ENCODE data around the gene JRKL. TPM values are rescaled to one million over a fixed set of nuclear protein-coding genes. Genes with fewer than 3 reads are reported as not detected.

JRKL gene
- total RNA-seq, 4 donors from 2014 or later = 6.0 to 13.0 (median 9.1) TPM

DNA sequence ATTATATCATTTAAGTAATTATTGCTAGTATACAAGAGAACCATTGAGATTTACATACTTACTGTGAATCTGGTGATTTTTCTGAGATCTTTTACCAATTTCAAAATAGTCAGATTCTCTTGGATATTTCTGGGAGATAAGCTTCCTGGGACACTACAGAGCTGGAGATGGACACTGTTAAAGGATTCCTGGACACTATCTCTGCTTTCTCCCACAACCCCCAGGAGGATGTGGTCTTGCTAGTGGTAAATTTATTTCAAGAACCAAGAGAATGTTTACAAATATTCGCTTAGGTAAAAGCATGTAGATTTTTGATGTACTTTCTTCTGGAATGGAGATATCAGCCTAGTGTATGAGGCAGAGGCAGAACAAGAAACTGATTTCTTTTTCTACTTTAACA lies 13.0 kb upstream of the JRKL start:
- TF ChIP-seq CTCF (IDR thresholded peaks at IDR 0.05; ENCODE audit: low read depth) = no peak

DNA sequence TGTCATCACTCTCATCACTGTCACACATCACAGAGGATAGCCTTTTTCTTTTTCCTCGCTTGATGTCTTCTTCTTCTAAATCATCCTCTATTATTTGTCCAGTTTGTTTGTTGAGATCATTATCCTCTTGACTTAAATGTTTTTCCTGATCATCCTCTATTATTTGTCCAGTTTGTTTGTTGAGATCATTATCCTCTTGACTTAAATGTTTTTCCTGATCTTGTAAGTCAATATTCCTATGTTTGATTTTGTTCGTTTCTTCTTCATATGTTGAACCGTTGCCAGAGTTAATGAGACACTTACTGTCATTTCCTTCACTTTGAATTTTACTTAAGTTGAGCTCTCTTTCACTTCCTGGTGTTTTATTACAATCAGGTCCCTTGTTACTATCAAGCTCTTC lies 5.7 kb upstream of the JRKL start:
- TF ChIP-seq CTCF (IDR thresholded peaks at IDR 0.05; ENCODE audit: low read depth) = no peak

DNA sequence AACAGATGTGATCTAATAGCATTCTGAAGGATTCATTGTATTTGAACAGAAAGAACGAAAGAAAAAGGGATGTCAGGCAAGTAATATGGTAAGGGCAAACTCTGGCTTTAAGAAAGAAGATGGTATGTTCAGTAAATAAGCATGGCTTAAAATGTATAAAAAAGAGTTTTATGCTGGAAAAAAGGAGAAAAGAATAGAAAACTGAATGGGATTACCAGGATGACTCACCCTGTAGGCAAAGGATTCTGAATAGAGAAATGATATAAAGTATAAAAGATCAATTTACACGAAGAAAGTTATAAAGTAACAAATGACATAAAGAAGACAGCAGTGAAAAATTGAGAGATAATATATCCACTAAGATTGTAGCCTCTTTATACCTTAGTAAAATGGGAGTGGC lies 4.6 kb upstream of the JRKL start:
- no peak for TF ChIP-seq CTCF (IDR thresholded peaks at IDR 0.05; ENCODE audit: low read depth)

DNA sequence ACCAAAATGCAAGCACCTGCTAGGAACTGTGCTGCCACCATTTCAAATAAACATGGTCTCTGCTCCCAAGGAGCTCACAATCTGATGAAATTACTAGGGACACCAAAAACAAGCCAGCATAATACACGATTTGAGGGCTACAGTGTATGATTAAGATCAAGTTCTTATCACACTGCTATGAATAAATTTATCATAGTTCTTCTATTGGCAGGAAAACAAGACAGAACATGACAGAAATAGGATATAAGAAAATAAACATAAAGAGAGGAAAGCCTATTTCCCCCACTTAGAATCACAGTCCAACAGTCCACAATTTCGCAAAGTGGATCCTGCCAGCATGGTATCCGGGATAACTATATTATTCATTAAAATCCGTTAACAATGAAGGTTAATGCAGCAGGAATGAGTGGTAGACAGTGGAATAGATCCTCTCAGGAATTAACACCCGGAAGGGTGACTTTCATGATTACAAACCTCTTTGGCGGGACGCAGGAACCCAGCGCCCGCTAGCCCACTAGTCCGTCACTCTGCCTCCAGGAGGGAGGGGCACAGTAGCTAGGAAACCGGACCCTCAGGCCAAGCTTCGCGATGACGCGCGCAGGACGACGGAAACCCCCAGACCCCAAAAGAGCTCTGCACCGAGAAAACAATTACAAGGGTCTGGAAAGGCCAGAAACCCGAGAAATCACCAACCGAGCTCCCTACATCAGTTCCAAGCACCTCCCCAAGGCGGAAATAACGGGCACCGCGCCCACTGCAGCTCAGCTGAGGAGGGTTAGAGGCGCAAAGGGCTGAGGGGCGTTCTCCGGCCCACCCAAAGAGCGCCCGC lies 708 bp upstream of the JRKL start:
- no peak for TF ChIP-seq CTCF (IDR thresholded peaks at IDR 0.05; ENCODE audit: low read depth)

DNA sequence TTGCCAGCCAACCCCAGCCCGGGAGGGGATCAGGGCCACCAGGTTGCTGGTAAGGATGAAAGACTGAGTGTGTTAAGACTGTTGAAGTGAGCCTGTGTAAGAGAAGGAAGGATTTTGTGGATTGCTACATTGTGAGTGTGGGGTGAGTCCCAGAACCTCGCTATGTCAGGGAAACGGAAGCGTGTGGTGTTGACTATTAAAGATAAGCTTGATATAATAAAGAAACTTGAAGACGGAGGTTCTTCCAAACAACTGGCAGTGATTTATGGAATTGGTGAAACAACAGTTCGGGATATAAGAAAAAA lies 627 bp downstream of the JRKL start:
- TF ChIP-seq CTCF (IDR thresholded peaks at IDR 0.05; ENCODE audit: low read depth) = no peak

GRCh38 chr11:96391698-96392307 lies 2.0 kb downstream of the JRKL start:
- no peak for TF ChIP-seq CTCF (IDR thresholded peaks at IDR 0.05; ENCODE audit: low read depth)

- no peak for TF ChIP-seq CTCF (IDR thresholded peaks at IDR 0.05; ENCODE audit: low read depth)
Observed at GRCh38 chr11:96393753-96394348, 4.0 kb downstream of the JRKL start.

Measured in subcutaneous adipose tissue (tissue), 4 donors.